Measurements from ENCODE around the gene YARS1.
"Not testable (repeated sequence)": the region's sequence is repeated elsewhere in the genome, so short reads cannot be mapped to it uniquely, and the experiment has no call there.

YARS1 gene

DNA sequence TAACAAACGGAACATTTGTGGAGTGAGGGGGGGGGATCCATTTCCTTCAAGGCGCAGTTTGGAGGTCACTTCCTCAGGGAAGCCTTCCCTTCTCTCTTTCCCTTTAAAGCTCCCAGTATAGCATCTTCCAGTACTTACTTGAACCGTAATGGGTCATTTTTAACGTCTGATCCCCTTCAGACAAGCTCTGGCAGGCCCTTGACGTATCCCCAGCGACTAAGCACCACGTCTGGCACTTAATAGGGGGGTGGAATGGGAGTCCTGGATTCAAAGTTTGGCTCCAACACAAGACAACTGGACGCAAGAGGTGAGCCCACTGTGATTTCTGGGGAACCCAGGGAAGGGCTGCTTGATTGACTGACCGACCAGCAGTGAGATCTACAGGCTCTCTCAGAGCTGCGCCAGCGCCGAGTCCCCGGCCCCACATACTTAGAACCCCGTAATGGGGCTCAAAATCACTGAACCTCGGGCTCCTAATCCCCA, 441 bp downstream of the YARS1 start:
- no peak for DNase-seq (ENCODE audit: low read depth)

DNA sequence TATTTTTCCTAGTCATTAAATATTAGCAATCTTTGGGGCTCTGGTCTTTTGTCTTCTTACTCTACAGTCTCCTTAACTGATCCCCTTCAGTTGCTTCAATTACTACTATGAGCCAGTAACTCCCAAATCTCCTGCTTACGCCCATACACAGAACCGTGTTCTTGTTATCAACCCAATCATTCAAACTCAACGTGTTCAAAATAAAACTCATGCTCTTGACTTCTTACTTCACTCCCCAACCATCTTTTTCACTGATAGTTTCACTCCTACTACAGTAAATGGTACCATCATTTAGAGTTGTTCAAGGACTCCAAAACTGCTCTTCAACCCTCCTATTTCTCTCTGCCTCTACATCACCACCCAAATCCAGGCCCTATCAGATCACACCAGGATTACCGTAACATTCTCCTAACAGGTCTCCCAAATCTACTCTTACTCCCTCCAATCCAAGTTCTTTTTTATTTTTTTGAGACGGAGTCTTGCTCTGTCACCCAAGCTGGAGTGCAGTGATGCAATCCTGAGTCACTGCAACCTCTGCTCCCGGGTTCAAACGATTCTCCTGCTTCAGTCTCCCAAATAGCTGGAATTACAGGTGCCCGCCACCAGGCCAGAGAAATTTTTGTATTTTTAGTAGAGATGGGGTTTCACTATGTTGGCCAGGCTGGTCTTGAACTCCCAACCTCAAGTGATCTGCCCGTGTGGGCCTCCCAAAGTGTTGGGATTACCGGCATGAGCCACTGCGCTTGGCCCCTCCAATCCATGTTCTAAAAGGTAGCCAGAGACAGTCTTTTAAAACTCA, 3.0 kb downstream of the YARS1 start:
- DNase-seq (ENCODE audit: low read depth) = no peak

DNA sequence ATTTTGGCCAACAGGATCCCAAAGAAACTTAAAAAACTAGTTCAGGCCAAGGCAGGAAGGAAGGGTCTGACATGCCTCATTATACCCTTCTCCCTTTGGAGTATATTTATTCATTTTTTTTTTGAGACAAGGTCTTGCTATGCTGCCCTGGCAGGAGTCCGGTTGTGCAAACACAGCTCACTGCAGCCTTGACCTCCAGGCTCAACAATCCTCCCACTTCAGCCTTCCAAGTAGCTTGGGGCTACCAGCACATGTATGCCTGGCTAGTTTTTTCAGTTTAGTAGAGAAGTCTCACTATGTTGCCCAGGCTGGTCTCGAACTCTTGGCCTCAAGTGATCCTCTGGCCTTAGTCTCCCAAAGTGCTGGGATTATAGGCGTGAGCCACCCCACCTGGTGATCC, 5.2 kb downstream of the YARS1 start:
- no peak for DNase-seq (ENCODE audit: low read depth)

DNA sequence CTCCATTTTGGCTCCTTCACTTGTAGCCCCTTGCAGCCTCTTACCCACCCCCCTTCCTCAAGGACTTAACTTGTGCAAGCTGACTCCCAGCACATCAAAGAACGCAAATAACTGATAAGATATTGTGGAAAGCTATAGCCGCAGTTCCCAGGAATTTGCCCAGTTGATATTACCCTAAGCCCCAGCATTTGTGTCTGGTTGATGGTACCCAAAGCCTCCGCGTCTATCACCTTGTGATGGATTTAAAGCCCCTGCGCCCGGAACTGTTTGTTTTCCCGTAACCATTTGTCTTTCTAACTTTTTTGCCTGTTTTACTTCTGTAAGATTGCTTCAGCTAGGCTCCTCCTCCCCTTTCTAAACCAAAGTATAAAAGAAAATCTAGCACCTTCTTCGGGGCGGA, 5.9 kb downstream of the YARS1 start:
- no peak for DNase-seq (ENCODE audit: low read depth)

DNA sequence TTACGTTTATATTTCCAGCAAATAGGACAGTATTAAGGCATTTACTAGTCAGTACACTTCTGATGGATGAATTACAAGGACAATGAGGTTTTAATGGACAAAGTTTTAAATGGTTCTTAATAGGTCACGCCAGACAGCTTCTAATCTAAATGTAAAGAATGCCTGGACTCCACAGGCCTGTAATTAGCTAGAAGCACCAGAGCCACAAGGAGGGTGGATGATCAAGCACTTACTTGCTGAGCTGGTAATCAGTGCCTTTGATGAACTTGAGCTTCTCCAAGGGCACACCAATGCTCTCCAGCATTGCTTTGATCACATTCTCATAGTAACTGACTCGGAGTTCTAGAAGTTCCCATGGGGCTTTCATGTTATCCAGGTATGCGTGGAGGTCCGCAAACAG, 6.8 kb downstream of the YARS1 start:
- no peak for DNase-seq (ENCODE audit: low read depth)

DNA sequence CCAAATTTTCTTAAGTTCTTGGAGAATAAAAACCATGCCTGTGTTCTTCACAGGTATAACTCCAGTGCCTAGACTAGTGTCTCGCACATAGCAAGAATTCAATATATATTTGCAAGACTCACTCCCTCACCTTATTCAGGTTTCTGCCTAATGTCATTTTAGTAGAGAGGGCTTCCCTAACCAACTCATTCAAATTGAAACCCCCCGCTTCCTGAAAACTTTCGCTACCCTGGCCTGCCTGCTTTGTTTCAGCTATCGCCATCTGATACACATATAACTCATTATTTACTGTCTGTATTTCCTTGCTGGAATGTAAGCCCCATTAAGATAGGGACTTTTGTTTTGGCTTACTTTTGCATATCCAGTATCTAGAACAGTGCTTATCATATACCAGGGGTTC, 8.6 kb downstream of the YARS1 start:
- no peak for DNase-seq (ENCODE audit: low read depth)

DNA sequence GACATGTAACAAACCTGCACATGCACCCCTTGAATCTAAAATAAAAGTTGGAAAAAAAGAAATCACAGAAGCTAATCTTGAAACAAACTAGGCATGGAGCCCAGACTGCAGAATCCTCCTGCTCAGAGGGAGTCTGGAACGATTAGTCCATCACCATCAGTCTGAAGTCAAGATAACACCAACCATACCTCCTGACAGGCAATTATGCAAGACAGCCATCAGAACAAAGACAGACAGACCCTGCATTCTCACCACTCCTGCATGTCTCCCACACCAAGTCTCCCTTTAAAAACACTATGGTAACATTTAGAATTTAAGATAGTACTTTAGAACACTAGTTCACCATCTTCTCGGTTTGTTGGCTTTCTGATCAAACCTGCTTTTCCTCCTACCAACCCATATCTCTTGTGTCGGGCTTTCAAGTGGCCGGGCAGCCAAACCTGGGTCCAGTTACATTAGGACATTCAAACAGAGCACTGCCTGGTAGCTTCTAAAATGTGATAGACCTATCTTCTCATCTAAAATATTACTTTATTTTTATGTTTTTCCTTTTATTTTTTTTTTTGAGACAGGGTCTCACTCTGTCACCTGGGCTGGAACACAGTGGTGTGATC, 10.1 kb downstream of the YARS1 start:
- DNase-seq (ENCODE audit: low read depth) = no peak

DNA sequence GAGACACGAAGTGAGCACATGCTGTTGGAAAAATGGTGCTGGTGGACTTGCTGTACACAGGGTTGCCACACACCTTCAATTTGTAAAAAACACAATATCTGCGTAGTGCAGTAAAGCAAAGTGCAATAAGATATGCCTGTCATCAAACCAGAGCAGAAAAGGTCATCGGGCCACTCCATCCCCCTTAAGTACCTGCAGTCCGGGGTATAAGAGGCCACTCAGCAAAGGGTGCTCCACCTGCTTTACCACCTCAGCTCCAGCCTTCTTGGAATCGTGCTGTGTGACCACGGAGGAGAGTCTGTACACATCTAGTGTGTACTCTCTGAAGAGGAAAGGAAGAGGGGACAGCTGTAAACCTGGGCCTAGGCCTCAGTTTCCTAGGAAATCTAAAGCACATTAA, 10.9 kb downstream of the YARS1 start:
- no peak for DNase-seq (ENCODE audit: low read depth)

DNA sequence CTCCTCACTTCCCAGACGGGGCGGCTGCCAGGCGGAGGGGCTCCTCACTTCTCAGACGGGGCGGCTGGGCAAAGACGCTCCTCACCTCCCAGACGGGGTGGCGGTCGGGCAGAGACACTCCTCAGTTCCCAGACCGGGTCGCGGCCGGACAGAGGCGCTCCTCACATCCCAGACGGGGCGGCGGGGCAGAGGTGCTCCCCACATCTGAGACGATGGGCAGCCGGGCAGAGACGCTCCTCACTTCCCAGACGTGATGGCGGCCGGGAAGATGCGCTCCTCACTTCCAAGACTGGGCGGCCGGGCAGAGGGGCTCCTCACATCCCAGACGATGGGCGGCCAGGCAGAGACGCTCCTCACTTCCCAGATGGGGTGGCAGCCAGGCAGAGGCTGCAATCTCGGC, 12.7 kb downstream of the YARS1 start:
- not testable (repeated sequence) for DNase-seq (ENCODE audit: low read depth)

DNA sequence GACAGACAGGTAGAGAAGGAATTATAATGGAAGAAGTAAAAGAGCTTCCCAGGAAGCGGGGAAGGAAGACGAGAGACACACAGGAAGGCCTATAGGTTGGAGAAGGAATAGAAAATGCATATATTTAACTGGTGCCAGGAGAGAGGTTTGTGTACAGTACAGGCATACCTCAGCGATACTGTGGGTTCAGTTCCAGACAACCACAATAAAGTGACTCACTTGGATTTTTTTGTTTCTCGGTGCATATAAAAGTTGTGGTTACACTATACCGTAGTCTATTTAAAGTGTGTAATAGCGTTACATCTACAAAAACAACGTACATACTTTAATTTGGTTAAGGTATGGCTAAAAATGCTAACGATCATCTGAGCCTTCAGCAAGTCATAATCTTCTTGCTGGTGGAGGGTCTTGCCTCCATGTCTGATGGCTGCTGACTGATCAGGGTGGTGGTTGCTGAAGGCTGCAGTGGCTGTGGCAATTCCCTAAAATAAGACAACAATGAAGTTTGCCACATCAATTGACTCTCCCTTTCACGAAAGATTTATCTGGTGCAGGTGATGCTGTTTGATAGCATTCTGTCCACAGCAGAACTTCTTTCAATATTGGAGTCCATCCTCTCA, 16.0 kb downstream of the YARS1 start:
- no peak for DNase-seq (ENCODE audit: low read depth)

DNA sequence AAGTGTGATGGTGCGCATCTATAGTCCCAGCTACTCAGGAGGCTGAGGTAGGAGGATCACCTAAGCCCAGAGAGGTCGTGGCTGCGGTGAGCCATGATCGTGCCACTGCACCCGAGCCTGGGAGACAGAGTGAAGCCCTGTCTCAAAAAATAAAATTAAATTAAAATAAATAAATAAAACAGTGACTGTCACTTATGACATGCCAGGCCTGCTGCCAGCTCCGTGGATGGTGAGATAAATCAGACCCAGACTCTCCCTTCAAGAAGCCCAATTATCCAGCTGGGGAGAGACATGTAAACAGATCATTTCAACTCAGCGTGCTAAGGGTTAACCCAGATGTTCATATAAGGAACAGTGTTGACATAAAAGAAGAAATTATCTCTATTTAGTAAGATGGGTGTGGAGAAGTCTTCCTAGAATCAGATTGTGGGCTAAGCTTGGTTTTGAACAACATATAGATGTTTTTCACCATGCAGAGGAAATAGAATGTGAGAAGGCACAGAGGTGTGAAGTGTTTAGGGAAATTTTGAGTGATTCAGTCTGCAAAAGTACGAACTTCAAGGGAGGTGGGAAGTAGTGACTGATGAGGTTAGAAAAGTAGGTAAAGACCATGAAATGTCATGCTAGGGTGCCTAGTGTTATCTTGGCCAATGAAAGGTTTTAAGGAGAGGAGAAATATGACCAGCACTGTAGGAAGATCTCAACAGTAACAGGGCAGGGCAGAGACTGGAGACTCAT, 18.3 kb downstream of the YARS1 start:
- DNase-seq (ENCODE audit: low read depth) = no peak

DNA sequence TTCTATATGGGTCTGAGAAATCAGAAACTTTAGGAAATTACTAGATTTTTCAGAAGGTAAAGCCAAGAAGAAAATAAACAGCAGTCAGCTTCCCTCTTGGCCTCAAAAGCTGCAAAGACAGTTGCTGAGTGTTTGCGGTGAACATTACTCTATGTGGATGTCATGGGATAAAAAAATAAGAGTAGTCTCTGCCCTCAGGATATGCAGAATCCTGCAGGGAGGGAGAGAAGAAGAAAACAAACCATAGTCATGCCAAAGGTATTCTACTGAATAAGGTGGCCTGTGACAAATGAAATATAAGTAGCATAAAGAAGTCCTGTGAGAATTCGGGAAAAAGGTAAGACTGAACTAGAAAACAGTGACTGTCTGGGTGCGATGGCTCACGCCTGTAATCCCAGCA, 19.0 kb downstream of the YARS1 start:
- DNase-seq (ENCODE audit: low read depth) = no peak

DNA sequence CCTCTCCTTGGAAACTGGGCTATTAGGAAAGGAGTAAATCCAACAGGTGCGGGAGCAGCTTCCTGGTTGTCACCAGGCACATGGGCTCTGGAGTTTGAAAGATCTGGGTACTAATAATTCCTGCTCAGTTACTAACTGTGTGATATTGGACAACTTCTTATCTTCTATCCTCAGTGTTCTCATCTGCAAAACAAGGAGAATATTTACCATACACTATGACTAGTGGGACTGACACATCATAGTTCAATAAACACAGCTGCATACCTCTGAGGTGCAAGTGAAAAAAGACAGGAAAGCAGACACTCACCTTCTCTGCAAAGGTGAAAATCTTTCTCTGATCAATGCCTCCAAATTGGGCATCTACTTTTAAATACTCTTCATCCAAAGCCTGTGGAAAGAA, 19.7 kb downstream of the YARS1 start:
- DNase-seq (ENCODE audit: low read depth) = no peak

DNA sequence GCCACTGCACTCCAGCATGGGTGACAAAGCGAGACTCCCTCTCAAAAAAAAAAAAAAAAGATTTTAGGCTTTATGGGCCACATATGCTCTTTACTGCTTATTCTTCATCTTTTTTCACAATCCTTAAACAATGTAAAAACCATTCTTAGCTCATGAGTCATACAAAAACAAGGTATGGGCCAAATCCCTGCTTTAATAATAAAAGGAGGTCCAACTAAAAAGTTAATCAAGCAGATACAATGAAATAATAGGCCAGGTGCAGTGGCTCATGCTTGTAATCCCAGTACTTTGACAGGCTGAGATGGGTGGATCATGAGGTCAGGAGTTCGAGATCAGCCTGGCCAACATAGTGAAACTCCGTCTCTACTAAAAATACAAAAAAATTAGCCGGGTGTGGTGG, 21.4 kb downstream of the YARS1 start:
- DNase-seq (ENCODE audit: low read depth) = not testable (repeated sequence)

DNA sequence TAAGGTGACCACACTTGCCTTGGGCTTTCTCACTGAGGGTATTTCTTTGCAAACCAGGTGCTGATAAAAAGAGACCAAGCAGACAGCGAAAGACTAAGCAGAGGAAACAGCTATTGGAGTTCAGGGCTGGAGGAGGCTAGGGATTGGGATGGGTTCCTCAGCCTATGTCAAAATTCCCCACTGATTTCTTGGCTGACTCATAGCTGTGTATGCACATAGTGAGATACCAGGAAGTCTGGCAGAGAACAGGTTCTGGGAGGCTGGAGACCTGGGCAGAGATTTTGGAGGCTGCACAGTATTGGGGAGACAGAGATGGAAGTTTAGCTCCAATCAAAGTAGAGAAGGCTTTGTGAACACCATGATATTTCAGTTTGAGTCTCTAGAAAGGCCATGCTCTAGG, 25.3 kb downstream of the YARS1 start:
- no peak for DNase-seq (ENCODE audit: low read depth)

DNA sequence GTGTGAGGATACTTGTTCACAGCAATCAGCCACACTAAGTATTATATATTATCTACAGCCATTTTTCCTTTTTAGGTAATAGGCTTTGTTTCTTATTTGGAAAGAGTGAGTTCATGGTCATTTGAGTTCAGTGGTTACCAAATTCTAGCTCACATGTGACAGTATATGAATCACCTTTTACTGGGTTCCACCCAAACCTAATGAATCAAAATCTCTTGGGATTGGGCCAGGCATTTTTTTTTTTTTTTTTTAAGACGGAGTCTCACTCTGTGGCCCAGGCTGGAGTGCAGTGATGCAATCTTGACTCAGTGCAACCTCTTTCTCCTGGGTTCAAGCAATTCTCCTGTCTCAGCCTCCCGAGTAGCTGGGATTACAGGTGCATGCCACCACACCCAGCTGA, 27.8 kb downstream of the YARS1 start:
- not testable (repeated sequence) for DNase-seq (ENCODE audit: low read depth)

DNA sequence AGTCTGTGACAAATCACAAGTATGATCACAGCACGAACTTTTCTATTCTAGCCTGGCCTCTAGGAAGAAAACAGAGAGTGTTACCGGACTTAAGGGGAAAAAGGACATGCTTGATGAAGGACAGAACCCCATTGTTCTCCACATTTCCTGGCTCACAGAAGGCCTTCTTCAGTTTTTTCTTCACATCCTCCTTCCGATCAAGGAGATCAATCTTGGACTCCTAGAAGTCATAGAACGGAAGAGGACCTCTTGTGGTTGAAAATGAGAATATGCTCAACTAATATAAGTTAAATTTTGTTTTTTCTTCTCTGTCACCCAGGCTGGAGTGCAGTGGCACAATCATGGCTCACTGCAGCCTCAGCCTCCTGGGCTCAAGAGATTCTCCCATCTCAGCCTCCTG, 30.3 kb downstream of the YARS1 start:
- no peak for DNase-seq (ENCODE audit: low read depth)

DNA sequence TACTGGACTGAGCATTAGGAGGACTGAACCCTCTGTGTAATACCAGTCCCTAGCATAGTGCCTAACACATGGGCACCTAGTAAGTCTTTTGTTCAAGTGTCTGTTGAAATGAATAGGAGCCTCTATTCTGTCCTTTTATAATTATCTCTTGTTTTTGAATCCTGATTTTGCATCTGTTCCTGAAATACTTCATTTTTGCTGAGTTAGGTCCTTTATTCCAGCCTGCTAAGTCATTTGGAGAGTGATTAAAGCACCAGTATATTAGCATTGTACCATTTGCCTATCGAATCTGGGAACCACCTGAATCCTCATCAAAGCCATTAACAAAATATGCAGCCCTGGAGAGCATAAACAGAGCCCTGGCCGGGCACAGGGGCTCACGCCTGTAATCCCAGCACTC, 32.3 kb downstream of the YARS1 start:
- DNase-seq (ENCODE audit: low read depth) = no peak

DNA sequence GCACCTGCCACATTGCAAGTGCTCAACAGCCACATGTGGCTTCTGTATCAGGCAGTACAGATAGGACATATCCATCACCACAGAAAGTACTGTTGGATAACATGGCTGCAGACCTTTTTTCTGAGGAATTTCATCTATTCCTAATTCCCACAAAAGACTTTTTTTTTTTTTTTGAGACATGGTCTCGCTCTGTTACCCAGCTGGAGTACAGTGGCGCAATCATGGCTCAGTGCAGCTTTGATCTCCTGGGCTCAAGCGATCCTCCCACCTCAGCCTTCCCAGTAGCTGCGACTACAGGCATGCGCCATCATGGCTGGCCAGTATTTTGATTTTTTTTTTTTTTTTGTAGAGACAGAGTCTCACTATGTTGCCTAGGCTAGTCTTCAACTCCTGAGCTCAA, 33.3 kb downstream of the YARS1 start:
- no peak for DNase-seq (ENCODE audit: low read depth)

DNA sequence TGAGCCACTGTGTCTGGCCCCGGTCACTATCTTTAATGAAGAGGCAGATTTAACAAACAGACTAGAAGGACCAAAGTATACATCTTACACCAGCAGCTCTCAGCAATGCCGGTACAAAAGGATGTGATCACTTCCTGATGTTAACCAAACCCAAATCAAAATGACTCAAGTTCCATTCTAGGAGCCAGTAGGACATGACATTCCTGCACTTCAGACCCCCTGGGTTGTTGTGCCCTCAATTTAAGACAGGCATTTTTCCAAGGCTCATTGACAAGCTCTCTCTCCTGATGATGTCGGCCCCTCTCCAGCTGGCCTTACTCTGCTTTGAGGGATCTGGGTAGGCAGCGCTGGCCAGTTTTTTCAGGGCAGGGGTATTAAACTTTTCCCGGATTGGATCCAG, 35.1 kb downstream of the YARS1 start:
- DNase-seq (ENCODE audit: low read depth) = no peak

DNA sequence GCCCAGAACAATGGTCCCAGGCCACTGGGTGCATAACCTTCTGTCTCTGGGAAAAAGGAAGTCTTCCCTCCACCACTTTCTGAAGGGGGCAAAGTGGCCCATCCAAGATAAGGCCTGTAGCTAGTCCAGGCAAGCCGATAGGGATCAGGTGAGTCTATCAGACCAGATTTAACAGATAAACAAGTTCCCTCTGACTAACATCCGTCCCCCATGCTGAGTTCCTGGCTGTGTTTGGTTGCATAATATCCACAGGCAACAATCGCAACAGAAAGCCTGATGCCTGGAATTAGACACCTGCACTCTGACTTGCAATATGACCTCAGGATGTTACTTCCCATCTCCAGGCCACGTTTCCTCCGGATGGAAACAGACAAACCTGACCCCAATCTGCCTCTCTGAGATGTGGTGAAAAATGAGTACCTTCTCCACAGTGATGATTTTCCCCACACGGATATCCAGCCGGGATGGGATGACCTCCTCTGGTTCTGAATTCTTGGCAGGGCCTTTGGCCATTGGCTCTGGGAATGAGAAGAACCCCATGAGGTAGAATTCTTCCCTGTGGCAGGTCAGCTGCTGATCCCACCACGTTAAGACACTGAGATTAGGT, 36.4 kb downstream of the YARS1 start:
- DNase-seq (ENCODE audit: low read depth) = no peak

DNA sequence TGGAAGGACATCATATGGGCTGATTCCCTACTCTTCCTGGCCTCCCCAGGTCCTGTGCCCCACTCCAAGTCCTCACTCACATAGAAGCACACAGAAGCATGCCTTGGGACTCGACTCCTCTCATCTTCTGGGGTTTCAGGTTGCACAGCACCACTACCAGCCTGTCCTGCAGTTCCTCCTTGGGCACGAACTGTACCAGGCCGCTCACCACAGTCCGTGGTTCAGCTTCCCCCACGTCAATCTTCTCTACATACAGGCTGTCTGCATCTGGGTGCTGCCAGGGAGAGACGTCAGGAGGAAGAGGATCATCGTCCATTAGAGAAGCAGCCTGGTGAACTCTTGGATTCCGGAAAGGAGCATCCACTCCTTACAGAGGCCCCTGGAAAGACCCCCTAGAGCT, 37.2 kb downstream of the YARS1 start:
- no peak for DNase-seq (ENCODE audit: low read depth)
